Brain microvascular endothelial cell (primary cell): ENCODE measurements around the gene EIF4E3.

Experiments
- DNase-seq: peaks from one replicate; pipeline ENCODE4 v3.0.0-alpha.2; 2020
- H3K27ac ChIP-seq: fragments of 250-450 bp; sonication (Bioruptor Pico); 2 replicates; pipeline ENCODE4 v1.5.1; 2020; ENCODE audit warnings: mild to moderate bottlenecking, moderate library complexity
- H3K27me3 ChIP-seq: fragments of 250-450 bp; sonication (Bioruptor Pico); replicated peaks from 2 replicates; pipeline ENCODE4 v1.5.1; 2020; ENCODE audit warnings: mild to moderate bottlenecking
- H3K36me3 ChIP-seq: fragments of 250-450 bp; sonication (Bioruptor Pico); replicated peaks from 2 replicates; pipeline ENCODE4 v1.5.1; 2020; ENCODE audit warnings: mild to moderate bottlenecking
- H3K4me3 ChIP-seq: 2 replicates; pipeline ENCODE4 v1.5.1; 2011; ENCODE audit warnings: low read depth, mild to moderate bottlenecking, control low read depth, low read length, moderate library complexity
- in situ Hi-C: cut with HindIII; loops from 2 replicates; pipeline ENCODE4 v1.10.0; 2017; ENCODE audit warnings: low sequenced_read_pairs, low pct_ligation_motif_present
- TF ChIP-seq, protein P1 (sequence below): IDR thresholded peaks from 2 replicates; pipeline ENCODE4 v1.5.1; 2011; ENCODE audit warnings: low read depth, mild to moderate bottlenecking, moderate library complexity, low read length, control low read depth, inconsistent platforms; ENCODE audit errors: missing control alignments

EIF4E3 gene

DNA sequence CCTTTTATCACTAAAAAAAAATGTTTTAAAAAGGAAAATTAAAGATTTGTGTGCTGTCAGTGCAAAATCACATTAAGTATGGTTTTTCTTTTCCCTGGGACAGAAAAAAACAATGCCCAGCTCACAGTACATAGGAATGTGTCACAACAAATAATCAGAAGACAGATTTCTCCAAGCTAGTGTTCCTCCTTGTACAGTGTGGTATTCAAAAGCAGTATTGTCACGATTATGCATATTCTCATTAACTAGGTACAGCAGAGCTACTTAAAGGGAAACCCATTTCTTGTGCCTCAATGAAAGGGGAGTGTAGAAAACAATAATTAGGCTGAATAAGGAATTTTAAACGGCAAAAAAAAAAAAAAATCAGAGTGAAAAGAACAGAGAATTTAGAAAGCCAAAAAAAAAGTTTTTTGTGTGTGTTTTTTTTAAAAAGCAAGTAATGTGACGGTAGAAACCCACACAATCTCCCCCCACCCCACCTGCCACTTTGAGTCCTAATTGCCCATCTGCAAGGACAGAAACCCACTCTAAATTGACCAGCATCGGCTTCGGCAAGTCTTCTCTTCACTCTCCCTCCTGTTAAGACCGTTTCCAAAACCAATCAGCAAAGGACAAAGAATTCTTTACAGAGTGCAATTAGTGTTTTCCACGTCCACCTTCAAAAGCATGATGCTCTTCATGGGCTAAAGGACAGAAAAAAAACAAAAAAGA, 41.0 kb downstream of the EIF4E3 start:
- TF ChIP-seq, protein P1, sequence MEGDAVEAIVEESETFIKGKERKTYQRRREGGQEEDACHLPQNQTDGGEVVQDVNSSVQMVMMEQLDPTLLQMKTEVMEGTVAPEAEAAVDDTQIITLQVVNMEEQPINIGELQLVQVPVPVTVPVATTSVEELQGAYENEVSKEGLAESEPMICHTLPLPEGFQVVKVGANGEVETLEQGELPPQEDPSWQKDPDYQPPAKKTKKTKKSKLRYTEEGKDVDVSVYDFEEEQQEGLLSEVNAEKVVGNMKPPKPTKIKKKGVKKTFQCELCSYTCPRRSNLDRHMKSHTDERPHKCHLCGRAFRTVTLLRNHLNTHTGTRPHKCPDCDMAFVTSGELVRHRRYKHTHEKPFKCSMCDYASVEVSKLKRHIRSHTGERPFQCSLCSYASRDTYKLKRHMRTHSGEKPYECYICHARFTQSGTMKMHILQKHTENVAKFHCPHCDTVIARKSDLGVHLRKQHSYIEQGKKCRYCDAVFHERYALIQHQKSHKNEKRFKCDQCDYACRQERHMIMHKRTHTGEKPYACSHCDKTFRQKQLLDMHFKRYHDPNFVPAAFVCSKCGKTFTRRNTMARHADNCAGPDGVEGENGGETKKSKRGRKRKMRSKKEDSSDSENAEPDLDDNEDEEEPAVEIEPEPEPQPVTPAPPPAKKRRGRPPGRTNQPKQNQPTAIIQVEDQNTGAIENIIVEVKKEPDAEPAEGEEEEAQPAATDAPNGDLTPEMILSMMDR = no peak
- DNase-seq = no peak
- H3K36me3 ChIP-seq = no peaks in the 10 kb centered on the region
- no peak overlapping the region for H3K27ac ChIP-seq
- no peak overlapping the region for H3K4me3 ChIP-seq
- in situ Hi-C loops = no loop called here
- H3K27me3 ChIP-seq = no peaks in the 10 kb centered on the region

DNA sequence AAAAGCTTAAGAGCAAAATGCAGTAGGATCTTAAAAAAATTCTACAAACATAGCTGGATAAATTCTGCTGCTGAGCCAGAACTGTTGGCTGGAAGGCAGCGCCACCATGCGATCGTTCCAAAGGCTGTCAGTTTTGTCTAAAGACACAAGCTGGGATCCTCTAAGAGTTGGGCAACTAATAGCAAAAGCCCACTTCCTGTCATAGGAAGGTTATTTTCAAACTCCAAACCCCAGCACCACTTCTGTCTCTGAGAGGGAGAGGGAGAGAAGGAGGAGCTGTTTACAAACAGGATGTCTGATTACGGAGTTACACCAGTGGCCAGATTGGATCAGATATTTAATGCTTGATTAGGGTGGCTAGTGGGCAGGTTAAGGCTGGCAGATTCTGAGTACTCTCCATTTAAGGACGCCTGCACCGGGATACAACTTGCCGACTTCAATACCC, 44.0 kb downstream of the EIF4E3 start:
- Histone ChIP-seq H3K27ac (no peak overlapping the region), H3K27me3 (no peaks in the 10 kb centered on the region), H3K36me3 (no peaks in the 10 kb centered on the region), H3K4me3 (no peak overlapping the region)
- TF ChIP-seq, protein P1 = peak; percentile 95
- in situ Hi-C loops = no loop called here
- peak; percentile 75 for DNase-seq

DNA sequence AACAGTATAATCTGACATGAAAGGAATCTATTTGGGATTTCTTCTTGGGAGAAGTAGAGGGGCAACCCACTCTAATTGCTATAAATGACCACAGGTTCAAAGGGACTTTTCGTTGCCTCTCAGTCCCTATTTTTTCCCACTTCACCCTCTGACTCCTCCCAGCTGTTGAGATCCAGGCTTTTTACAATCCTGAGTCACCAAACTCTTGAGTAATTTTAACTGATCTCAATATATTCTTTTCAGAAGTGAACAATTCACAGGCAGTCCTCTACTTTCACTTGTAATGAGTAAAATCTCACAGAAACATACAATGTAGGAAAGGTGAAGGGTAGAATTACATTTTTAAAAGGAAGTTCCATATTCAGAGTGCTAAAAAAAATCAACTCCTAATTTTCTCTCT, 44.6 kb downstream of the EIF4E3 start:
- Histone ChIP-seq H3K36me3 (no peaks in the 10 kb centered on the region), H3K27ac (no peak overlapping the region), H3K4me3 (no peak overlapping the region), H3K27me3 (no peaks in the 10 kb centered on the region)
- in situ Hi-C loops = no loop called here
- DNase-seq = peak; percentile 14
- TF ChIP-seq, protein P1 = no peak

DNA sequence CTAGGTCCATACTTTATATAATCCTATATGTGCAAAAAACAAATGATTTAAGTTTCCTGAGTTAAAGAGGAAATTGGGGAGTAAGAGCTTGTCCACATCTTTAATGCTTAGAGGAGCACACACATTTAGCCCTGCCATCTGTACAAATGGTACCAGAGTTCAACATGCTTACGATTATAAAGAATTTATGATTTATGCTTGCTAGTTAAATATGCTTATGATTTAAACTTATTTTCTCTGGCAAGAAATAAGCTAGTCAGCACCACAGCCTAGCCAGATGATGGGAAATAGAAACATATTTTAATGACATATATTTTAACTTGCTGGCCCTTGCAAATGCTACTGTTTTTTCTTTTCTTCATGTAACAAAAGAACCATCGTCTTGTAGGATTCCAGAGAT, 48.3 kb downstream of the EIF4E3 start:
- no peak for DNase-seq
- Histone ChIP-seq H3K36me3 (no peaks in the 10 kb centered on the region), H3K27ac (no peak overlapping the region), H3K4me3 (no peak overlapping the region), H3K27me3 (no peaks in the 10 kb centered on the region)
- TF ChIP-seq, protein P1 = no peak
- in situ Hi-C loops = no loop called here

DNA sequence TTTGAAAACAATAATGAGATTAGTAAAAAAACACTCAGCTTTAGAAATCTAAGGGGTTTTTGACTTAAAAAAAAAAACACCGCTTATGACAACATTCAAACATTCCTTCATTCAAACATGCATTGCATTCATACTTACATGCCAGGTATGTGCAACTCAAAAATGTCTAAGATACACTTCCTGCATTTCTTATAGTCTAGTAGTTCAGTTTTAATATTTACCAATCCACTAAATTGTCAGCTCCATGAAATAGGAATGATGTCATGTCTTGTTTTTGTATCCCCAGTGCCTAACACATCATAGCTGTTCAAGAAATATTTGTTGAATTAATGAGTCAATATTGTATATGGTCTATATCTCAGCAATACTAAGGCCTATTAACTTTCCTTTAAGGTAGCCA, 51.7 kb downstream of the EIF4E3 start:
- no peak overlapping the region for H3K4me3 ChIP-seq
- no peaks in the 10 kb centered on the region for H3K27me3 ChIP-seq
- in situ Hi-C loops = no loop called here
- no peak for DNase-seq
- TF ChIP-seq, protein P1 = no peak
- H3K36me3 ChIP-seq = no peaks in the 10 kb centered on the region
- no peak overlapping the region for H3K27ac ChIP-seq

DNA sequence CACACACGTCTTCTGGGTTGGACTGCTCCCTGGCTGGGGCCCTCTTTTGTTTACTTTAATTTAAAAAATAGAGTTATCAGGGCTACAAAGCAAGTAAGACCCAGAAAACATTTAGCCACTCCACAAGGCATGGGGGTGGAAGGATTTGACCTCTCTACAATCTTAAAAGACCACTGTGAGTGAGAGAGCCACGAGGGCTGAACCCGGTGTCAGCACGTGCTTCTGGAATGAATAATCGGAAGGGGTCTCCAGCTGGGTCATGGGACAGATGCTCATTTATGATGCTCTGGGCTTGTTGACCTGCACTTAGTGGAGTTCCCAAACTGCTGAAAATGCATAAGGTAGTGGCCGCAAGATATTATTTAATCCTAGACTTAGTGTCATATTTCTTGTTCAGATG, 52.4 kb downstream of the EIF4E3 start:
- TF ChIP-seq, protein P1 = no peak
- no peak overlapping the region for H3K27ac ChIP-seq
- H3K36me3 ChIP-seq = no peaks in the 10 kb centered on the region
- no peak for DNase-seq
- H3K27me3 ChIP-seq = no peaks in the 10 kb centered on the region
- in situ Hi-C loops = no loop called here
- no peak overlapping the region for H3K4me3 ChIP-seq
